ENCODE results near the gene SLC43A1.

SLC43A1 gene

DNA sequence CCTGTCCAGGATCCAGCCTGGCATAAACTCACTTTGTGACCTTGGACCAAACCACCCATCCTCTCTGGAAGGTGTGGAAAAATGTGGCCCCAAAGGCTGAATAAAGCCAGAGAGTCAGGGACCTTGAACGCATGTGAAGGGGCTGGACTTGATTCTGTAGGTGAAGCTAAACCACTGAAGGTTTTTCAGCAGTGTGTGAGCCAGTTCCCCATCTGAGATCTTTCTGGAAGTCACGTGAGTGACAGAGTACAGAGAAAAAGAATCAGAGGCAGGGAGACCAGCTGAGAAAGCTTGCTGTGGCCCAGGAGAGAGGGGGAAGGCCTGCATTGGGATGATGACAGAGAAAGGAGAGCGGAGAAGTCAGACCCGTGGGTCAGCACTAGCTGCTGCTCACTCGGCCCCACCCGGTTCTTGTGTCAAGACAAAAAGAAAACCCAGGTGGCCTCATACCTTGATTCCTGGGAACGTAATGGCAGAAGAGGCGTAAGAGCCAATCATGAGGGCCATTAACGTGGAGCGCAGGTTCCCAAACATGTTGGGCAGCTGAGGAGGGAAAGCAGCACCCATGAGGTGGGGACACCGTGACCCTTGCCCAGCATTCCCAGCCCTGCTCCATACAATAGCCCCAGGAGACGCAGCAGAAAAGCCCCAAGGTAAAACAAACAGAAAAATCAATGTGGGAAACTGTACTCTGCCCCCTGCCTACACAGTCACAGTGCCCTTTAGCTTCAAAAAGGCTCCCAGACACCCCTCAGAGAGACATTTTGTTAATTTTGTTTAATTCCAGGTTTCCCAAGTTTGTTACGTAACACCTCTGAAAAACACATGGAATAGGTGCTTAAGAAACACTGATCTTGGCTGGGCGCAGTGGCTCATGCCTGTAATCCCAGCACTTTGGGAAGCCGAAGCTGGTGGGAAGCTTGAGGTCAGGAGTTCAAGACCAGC is 17.9 kb downstream of the SLC43A1 start:
- no peak for DNase-seq

DNA sequence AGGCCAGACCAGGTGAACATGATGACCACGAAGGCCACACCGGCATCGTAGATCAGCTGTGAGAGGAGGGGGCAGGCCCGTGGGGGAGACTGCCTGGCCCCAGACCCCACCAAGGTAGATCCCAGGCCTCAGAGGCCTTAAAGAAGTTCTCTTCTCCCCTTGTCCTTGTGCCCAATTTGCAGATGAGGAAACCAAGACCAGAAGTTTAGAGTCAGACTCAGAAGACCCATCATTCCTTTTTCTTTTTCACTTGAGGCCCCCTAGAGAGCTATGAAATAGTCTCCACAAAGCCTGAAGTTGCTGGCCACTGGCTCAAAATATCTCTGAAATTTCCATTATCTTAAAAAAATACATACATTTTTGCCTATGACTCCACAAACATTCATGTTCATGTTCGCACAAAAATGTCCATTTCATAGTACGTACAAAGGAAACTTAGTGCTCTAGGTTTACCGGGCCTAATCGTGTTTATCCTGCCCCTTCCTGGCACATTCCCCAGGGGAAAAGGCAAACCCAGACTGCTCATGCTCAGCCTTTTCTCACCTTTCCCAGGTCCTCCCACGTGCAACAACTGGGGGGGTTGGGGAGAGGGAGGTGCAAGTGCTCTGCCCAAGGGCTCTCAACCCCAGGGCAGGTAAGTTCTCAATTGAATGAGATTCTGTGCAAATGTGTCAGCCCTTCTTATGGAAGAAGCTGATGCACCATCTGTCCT is 19.2 kb downstream of the SLC43A1 start:
- DNase-seq = no peak

DNA sequence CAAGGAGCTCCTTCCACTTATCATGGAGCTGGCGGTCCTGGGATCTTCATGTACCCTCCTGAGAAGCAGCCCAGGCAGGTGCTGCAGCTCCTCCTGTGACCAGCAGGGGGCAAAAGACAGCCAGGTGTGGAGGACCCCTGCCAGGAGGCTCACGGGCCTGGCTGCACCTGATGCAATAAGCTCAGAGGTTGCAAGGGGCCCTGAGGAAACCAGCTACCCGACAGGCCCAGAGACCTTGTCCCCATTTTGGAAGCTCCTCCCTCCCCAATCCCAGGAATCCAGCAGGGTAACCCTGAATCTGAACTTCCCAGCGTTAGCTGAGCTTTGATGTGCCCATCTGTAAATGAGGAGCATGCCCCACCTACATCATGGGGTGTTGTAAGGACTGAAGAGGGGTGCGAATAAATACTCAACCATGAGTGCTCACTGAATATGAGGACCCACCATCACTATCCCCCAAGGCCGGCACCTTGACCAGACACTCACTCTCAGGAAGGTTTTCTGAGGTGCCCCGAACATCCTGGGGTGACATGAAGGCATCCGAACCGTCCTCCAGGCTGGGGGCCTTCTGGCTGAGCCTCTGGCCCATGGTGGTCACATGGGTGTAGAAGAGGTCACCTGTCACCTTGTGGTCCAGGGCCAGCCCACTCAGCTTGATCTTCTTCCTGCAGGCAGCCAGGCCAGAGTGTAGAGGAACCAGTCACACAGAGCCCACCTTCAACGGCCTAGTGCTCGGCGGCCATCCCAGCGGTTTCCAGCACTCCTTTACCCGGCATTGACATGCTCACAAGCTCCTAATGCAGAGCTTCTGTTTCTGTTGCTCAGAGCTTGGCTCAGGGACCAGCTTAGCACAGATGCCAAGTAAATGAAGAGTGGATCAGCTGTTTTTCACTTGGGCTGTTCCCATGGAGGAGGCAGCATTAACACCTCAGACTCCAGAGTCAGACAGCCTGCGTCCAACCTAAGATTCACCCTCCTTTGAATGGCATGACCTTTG is 21.7 kb downstream of the SLC43A1 start:
- no peak for DNase-seq

DNA sequence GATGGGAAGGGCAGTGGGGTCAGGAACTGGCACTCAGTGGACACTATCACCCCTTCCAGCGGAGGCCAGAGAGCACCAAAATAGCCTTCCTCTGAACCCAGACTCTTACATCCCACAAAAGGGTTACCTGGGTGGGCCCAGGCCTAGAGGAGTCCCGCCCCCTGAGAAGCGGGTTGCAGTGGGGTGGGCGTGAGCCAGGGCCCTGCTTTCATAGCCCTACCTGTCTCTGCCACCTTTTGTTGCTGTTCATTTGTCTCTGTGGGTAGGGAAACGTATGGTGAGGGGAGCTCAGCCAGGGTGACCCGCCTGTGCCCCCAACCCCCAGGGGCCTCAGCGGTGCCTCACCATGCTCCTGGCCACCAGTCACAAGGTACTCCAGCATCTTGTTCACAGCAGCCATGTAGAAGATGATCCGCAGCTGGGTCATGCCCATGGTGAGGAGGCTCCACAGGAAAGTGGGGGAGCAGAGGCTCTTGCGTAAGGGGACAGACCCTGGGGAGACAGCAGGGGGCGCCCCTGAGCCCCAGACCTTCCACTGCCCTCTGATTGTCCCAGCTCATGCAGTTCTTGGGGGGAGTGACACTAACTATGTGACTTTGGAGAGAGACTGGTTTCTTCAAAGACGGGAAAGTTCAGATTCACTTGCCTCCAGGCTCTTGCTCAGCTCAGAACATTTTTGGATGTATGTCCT is 24.0 kb downstream of the SLC43A1 start:
- DNase-seq = no peak

DNA sequence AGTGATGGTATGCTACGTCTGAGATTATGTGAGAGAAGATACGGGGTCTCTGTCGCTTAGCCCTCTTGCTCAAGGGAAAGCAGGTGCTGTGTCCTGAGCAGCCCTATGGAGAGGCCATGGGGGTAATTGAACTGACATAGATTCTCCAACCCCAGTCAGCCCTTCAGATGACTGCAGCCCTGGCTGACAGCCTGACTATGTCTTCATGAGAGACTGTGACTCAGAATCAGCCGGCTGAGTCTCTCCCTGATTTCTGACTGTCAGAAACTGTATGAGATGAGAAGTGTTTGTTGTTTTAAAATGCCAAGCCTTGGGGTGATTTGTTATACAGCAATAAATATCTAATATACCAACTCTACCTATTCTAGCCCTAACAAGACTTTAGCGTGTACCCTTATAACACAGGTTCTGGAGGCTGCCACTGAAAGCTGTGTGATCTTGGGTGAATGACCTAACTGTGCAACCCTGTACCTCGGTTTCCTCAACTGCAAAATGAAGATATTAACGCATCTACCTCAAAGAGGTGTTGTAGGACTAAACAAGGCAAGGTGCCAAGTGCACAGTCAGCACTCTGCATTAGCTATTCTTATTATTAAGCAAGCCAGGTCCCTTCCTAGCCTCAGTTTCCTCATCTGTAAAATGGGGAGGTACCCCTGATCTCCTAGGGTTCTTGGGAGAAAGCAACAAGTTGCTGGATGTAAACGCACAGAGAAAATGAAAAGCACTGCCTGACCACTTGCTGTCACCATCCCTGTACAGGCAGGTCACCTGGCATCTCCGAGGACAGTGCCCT is 24.9 kb downstream of the SLC43A1 start:
- no peak for DNase-seq

DNA sequence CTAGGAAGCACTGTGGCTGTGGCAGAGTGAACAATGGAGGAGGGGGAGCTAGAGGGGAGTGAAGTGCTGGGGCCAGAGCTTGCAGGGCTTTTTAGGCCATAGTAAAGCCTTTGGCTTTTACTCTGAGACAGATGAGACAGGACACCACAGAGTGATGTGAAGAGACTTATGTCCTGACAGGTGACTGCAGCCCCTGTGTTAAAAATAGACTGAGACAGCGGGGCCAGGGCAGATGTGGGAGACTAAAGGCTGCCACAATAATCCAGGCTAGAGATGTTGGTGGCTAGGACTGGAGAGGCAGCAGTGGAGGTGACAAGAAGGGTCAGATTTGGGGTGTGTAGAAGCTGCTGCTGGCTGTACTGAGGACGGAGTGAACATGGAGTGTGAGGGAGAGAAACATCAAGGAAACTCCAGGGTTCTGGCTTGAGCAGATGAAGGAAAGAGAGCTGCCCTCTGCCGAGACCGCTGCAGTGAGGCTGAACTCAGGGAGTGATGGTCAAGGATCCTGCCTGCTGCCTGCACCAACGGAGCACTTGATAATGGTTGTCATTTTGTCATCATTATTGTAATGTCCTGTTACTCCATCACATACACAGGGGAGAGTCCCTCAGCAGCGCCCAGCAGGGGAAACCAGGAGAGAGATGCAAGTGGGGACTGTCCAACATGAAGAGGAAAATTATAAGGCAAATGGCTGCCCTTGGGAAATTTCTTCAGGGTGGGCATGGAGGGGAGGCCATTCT is 27.4 kb downstream of the SLC43A1 start:
- DNase-seq = no peak

DNA sequence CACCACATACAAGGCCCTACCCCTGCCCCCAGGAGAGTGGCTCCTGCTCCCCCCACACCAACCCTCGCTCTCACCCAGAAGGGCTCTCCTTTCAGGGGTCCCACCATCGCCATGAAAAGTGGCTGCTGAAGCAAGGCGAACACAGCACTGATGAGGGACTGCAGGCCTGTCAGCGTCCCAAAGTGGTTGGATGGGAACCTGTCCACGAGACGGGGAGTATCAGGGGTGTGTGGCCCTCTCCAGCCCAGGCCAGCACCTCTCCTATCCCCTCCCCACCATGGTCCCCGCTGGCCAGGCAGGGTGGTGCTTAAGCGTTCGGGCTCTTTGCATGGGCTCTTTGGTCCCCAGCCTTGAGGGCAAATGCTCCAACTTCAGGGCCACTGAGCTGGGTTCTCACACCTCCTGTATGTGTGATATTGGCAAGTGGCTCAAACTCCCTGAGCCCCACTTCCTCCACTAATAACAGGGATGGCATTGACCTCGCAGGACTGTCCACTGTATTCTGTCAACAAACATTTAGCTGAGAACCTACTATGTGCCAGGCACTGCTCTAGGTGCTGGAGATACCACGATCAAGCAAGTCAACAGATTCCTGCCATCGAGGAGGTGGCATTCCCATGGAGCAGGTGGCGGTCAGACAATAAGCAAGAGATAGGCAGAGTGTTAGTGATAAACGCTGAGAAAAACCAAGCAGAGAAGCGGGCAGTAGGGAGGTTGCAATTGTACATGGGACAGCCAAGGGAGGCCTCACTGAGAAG is 28.3 kb downstream of the SLC43A1 start:
- no peak for DNase-seq

DNA sequence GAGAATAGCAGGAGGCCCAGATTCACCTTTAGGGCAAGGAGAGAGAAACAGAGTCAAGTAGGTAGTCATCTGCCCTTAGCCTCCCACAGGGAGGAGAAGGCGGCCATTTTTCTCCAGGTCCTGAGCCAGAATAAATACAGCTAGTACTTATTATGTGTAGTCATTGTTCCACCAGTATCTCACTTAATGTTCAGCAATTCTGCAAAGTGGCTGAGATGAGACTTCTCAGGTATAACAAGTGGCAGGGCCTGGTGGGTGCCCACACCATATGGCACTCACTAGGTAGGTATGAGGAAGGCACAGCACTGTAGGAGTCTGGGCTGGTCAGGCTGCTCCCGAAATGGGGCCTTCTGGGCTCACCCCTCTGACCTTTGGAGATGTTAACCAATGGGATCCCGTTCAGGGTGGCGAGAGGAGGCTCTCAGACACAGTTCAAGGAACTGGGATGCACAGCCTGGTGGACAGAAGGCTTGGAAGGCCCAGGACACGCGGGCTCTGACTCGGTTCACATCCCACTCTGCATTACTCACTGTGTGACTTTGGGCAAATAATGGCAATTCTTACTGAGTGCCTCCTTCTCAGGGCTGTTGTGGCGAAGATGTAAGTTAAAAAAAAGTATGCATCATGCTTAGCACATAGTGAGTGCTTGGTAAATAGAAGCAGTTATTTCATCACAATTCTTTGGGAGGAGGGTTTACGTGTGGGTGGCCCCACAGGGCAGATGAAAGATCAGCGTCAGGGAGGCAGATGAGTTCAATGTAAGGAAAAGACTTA is 30.1 kb downstream of the SLC43A1 start:
- no peak for DNase-seq

DNA sequence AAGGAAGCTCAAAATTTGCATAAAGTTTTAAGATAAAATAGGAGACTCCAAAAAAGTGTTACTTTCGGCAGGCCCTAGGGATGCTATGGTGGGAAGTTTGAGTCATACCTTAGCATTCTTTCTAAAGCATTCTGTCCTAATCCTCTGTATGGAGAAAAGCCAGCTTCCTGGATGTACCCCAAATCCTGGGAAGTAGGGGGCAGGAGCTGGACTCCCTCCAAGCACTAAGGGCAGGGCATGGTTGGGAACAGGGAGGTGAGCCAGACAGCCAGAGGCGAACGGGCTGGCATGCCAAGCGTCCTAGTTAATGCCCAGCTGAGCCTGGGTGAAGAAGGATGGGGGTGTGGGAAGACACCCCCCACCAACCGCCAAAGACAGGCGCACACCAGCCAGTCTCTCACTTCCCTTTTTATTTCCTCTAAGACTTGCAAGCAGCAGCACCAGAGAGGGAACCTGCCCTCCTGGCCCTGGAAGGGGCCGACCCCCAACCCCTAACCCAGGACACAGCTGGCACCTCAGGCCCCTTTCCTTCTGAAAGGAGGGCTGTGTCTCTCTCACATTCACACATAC is 31.3 kb downstream of the SLC43A1 start:
- no peak for DNase-seq

DNA sequence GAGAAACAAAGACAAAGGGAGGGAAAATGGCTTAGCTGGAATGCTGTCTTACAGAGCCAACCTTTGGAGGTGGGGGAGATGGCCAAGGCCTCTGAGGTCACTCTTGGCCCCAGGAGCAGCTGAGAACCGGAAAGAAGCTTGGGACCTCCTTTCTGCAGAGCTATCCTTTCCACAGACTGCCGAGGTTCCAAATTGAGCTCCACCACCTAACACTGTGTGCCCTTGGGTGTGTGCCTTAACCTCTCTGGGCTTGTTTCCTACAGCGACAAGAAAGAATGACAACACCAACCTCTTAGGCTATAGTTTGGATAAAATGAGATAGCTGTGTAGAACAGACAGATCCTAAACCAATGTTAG is 32.0 kb downstream of the SLC43A1 start:
- no peak for DNase-seq

DNA sequence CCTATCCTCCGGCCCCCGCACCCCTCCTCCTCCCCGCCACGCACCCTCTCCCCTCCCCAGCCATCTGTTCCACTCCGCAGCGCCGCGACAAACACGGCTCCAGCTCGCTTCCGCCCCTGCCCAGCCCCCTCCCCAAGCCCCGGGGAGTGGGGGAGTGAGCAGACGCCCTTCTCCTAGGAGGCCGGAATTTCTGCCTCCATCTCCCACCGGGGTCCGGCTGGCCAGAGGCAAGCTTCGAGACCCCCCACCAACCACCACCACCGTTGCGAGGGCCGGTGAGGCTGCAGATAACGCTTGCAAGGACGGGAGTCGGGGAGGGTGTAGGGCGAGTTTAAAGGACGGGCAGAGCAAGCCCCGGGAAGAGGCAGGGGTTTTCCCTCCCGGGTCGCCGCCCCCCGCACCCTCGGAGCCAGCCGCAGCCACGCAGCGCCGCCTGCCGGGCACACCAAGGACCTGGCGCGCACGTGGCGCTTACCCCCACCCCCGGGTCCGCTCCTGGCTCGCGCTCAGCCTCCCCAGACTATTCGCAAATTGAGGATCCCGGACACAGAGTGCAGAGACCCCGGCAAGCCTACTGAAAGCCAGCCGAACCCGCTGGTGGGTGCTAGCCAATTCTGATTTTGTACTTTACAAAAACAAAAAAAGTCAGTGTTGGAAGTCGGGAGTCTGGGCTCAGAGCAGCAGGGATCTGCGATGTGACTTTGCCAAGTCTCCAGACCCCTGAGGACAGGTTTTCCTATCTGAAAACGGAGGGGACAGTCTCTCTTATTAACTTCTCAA is 32.5 kb downstream of the SLC43A1 start:
- no peak for DNase-seq

DNA sequence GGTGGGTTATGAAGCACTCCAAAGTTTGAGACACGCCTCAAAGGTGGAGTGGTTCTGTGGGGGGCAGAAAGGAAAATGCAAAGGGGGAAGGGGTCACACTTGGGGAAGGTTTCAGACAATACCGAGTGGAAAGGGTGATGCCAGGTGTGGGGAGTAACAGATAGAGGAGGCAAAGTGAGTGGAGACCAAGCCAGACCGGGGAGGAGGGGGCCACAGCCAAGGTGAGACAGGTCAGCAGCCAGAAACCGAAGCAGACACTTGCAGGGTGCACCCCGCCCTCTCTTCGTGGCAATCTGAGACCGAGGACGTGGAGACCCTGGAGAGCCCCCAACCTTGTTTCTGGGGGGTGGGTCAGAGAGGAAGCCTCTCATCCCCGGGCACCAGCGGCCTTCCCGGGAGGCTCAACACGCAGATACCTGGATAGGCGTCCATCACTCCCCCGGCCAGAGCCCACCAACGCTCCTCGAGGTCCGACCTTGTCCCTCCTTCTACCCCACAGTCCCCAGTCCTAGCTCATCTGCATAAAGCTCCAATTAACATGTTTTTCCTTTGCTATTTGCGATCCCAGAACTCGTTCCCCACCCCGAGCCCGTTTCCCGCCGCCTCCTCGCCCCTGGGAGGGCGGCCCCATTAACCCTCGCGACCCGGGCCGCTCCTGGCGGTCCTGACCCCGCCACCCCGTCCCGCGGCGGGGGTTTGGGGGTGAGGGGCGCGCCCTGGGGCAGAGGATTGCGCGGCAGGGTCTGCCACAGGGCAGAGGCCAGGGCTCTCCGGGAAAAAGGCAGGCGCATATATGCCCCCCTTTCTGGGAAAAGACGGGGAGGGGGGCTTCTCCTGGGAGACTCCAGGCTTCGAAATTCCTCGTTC is 33.4 kb downstream of the SLC43A1 start:
- no peak for DNase-seq

DNA sequence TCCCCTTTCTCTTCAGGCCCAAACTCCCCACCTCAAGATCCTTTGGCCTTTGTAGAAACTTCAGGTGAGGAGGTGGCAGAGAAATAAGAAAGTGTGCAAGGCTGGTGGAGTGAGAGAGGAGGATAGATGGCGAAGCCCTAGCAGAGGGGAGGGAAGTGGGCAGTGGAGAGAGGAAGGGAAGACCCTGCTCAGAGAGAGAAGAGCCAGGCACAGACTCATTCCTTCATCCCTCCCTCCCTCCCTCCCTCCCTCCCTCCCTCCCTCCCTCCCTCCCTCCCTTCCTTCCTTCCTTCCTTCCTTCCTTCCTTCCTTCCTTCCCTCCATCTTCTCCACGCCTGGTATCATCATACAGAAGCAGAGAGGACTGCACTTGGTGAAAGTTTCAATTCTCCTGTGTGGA is 34.2 kb downstream of the SLC43A1 start:
- no peak for DNase-seq

DNA sequence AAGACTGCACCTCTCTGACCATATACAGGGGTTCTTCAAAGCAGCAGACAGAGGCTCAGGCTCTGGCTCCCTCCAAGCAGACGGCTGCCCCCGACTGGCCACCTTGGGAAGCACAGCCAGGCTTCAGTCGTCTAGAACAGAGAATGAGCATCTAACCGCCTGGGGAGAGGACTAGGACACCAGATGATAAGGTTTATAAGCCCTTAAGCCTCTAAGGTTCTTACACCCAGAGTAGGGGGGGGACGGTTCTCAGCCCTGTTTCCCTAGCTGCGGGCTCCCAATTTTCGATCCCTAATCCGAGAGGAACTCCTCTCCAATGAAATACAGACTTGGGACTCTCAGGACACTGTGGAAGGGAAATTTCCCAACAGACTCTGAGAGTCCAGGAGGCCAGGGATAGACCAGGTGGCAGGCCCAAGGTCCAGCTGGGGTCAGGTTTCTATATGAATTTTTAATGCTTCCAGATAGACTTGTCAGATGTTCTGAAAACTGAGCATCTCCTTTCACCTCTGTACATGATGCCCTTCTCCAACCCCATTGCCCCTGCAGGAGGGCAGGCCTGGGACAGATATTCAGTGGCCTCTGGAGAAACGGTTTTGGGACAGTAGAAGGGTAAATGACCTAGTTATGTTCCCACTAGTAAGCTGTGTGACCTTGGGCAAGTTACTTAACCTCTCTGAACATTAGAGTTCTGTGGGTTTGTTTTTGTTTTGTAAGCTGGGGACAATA is 34.9 kb downstream of the SLC43A1 start:
- DNase-seq = no peak

DNA sequence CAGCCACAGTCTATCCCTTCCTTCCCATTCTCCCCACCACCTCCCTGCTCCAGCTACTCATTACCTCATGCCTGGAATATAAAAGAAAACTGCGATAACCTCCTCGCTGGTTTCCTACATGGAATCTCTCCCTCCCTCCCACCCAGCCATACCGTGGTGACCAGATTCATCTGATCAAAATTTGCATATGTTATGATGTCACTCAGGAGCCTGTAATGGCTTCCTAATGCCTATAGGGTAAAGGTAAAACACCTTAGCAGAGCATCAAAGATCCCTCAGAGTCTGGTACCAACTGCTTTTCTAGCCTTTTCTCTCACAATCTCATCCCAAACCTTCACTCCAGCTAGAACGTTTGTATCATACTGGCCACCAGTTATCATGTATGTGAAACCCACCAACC is 35.6 kb downstream of the SLC43A1 start:
- no peak for DNase-seq

DNA sequence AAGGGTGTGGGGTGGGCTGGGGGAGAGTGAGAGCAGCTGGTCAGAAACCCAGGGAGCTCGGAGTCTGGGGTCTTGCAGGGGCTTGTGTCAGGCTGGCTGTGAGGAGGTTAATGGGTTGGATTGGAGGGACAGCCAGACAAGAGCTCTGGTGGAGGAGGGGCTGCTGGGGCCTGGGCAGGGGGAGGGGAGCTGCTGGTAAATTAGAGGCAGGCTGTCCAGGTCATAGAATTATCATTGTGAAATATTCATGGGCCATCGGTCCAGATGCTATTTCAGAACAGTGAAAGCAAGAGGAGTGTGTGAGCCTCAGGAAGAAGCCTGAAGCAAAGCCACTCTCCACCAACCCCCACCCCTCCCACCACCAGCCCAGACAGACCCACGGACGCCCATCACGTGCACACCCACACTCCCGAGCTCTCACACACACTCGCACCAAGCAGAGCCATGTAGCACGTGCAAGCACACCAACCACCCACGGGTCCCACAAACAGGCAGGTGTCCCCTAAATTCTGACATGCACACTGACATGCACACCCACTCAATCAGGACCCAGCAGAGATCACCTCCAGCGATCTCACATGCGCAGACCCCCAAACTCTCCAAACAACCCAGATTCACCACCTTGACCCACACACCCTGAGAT is 36.4 kb downstream of the SLC43A1 start:
- DNase-seq = no peak

All from cerebellar nuclear complex (tissue), 1 donor.